Natural killer cell (primary cell): ENCODE results near the gene BAIAP2. TPM values are rescaled to one million over a fixed set of nuclear protein-coding genes. Genes with fewer than 3 reads are reported as not detected.

Source experiments
- ATAC-seq, 3 donors: fragments of 150-1000 bp in 2 of 3; fragments of 200-7000 bp in 1 of 3; cut with Tn5 transposase; 1 replicate in 1 of 3; 2 replicates in 2 of 3; pipeline ENCODE4 v1.10.0; 2021; ENCODE audit warnings: mild to moderate bottlenecking in 2 of 3, moderate library complexity in 2 of 3
- DNase-seq, 2 donors: peaks; one replicate each; pipeline versions ENCODE4 v3.0.0 to v3.0.0-alpha.2; 2013 to 2021; ENCODE audit warnings: mixed read lengths in 1 of 2
- H3K27ac ChIP-seq: one replicate; pipeline ENCODE4 v1.5.1; 2013; ENCODE audit warnings: mild to moderate bottlenecking, low read length
- H3K27me3 ChIP-seq: one replicate; pipeline ENCODE4 v1.6.1; 2013; ENCODE audit warnings: low read length; ENCODE audit not compliant: control insufficient read depth, insufficient read depth
- H3K36me3 ChIP-seq: one replicate; pipeline ENCODE4 v1.6.1; 2013; ENCODE audit warnings: low read length; ENCODE audit not compliant: control insufficient read depth, insufficient read depth
- H3K4me1 ChIP-seq: one replicate; pipeline ENCODE4 v1.6.1; 2013; ENCODE audit warnings: low read length; ENCODE audit not compliant: control insufficient read depth, insufficient read depth
- H3K4me3 ChIP-seq: one replicate; pipeline ENCODE4 v1.5.1; 2013; ENCODE audit warnings: low read length
- H3K9me3 ChIP-seq: one replicate; pipeline ENCODE4 v1.6.1; 2013; ENCODE audit warnings: low read length; ENCODE audit not compliant: control insufficient read depth, insufficient read depth
- H3K27ac Mint-ChIP-seq, 2 donors: one replicate each; pipeline ENCODE4 v1.8.0; 2022; ENCODE audit warnings: mild to moderate bottlenecking in 2 of 2, mixed read lengths in 2 of 2, moderate library complexity in 1 of 2
- H3K27me3 Mint-ChIP-seq, 2 donors: one replicate each; pipeline ENCODE4 v1.8.0; 2022; ENCODE audit warnings: low read depth in 2 of 2, mixed read lengths in 2 of 2
- H3K36me3 Mint-ChIP-seq: one replicate; pipeline ENCODE4 v1.8.0; 2022; ENCODE audit warnings: mixed read lengths
- H3K4me1 Mint-ChIP-seq, 2 donors: one replicate each; pipeline ENCODE4 v1.8.0; 2022; ENCODE audit warnings: mixed read lengths in 2 of 2
- H3K4me3 Mint-ChIP-seq: one replicate; pipeline ENCODE4 v1.8.0; 2022; ENCODE audit warnings: mild to moderate bottlenecking, moderate library complexity, mixed read lengths
- H3K9me3 Mint-ChIP-seq, 2 donors: one replicate each; pipeline ENCODE4 v1.8.0; 2022; ENCODE audit warnings: mixed read lengths in 2 of 2
- WGBS: methylation state at CpG from one replicate; pipeline ENCODE4 v1.1.7; 2013; ENCODE audit warnings: missing lambda C conversion rate; ENCODE audit not compliant: insufficient coverage; 5-methylcytosine and 5-hydroxymethylcytosine counted together
- intact Hi-C: fragments of 100-400 bp; cut with micrococcal nuclease; formaldehyde crosslinking; loops from one replicate; pipeline ENCODE4 v1.14.2; 2022
- total RNA-seq, 4 donors: library from RNA; stranded (reverse); fragments of 120-200 nt in 1 of 4; gene quantifications; one replicate each; pipeline versions ENCODE4 v1.2.3 to v1.2.4, GENCODE V29; 2013 to 2022
- TF ChIP-seq, protein P1 (sequence below): fragments of 200-600 bp; IDR thresholded peaks from one replicate; pipeline ENCODE4 v1.8.0; 2022; ENCODE audit warnings: antibody characterized with exemption

BAIAP2 gene
- total RNA-seq, 3 donors from 2014 or later (not counting 1 experiment from before 2014, with no cell fraction given): 6.7 to 12.3 (median 10.4) TPM

DNA sequence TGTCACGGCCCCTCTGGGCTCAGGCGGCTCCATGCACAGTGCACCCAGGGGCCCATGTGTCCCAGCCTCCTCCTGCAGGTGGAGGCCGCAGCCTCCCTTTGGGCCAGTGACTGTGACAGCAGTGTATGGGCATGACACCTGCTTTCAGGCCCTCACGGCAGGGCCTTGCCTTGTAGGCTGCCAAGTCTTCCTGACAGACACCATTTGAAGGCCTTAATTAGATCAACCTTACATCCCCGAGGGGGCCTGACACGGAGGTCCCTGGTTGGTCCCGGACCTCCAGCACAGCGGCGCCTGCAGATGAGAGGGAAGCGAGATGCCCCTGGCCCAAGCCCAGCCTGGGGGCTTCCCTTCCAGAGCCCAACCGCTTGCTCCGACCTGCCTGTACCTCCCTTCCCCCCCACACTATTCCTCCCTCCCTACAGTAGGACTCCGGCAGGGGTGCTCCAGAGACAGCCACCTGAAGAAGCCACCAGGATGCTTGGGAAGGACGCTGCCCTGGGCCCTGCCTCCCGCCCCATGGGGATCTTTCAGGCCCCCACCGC lies 31.9 kb downstream of the BAIAP2 start:
- WGBS: 87% methylated on average over 16 of the region's 16 CpGs
- ATAC-seq: no peak
- Mint-ChIP-seq H3K4me3 (no peak overlapping the region), H3K36me3 (no peaks in the 10 kb centered on the region), H3K4me1 (no peaks in the 10 kb centered on the region), H3K27me3 (no peaks in the 10 kb centered on the region), H3K9me3 (no peaks in the 10 kb centered on the region), H3K27ac (no peak overlapping the region)
- H3K9me3 ChIP-seq: no peaks in the 10 kb centered on the region
- H3K27me3 ChIP-seq: no peaks in the 10 kb centered on the region
- intact Hi-C loops: no loop called here
- H3K36me3 ChIP-seq: no peaks in the 10 kb centered on the region
- H3K4me1 ChIP-seq: no peaks in the 10 kb centered on the region
- H3K27ac ChIP-seq: no peak overlapping the region
- TF ChIP-seq, protein P1, sequence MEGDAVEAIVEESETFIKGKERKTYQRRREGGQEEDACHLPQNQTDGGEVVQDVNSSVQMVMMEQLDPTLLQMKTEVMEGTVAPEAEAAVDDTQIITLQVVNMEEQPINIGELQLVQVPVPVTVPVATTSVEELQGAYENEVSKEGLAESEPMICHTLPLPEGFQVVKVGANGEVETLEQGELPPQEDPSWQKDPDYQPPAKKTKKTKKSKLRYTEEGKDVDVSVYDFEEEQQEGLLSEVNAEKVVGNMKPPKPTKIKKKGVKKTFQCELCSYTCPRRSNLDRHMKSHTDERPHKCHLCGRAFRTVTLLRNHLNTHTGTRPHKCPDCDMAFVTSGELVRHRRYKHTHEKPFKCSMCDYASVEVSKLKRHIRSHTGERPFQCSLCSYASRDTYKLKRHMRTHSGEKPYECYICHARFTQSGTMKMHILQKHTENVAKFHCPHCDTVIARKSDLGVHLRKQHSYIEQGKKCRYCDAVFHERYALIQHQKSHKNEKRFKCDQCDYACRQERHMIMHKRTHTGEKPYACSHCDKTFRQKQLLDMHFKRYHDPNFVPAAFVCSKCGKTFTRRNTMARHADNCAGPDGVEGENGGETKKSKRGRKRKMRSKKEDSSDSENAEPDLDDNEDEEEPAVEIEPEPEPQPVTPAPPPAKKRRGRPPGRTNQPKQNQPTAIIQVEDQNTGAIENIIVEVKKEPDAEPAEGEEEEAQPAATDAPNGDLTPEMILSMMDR: no peak
- no peak for DNase-seq
- no peak overlapping the region for H3K4me3 ChIP-seq

- Mint-ChIP-seq H3K27ac (no peak overlapping the region), H3K4me3 (no peak overlapping the region), H3K27me3 (no peaks in the 10 kb centered on the region), H3K36me3 (no peaks in the 10 kb centered on the region), H3K4me1 (no peaks in the 10 kb centered on the region), H3K9me3 (no peaks in the 10 kb centered on the region)
- 86% methylated on average over 20 of the region's 20 CpGs for WGBS
- TF ChIP-seq, protein P1: no peak
- intact Hi-C loops: no loop called here
- no peak overlapping the region for H3K4me3 ChIP-seq
- DNase-seq (no peak), ATAC-seq (no peak)
- H3K36me3 ChIP-seq: no peaks in the 10 kb centered on the region
- no peaks in the 10 kb centered on the region for H3K4me1 ChIP-seq
- H3K27ac ChIP-seq: no peak overlapping the region
- no peaks in the 10 kb centered on the region for H3K27me3 ChIP-seq
- no peaks in the 10 kb centered on the region for H3K9me3 ChIP-seq
Measured at GRCh38 chr17:81067391-81067811, 32.5 kb downstream of the BAIAP2 start.

- WGBS: 91% methylated on average over 26 of the region's 26 CpGs
- Histone ChIP-seq H3K4me3 (no peak overlapping the region), H3K9me3 (no peaks in the 10 kb centered on the region), H3K27me3 (no peaks in the 10 kb centered on the region), H3K36me3 (no peaks in the 10 kb centered on the region), H3K4me1 (no peaks in the 10 kb centered on the region), H3K27ac (no peak overlapping the region)
- intact Hi-C loops: no loop called here
- Mint-ChIP-seq H3K27ac (no peak overlapping the region), H3K9me3 (no peaks in the 10 kb centered on the region), H3K36me3 (no peaks in the 10 kb centered on the region), H3K4me3 (no peak overlapping the region), H3K27me3 (no peaks in the 10 kb centered on the region), H3K4me1 (no peaks in the 10 kb centered on the region)
- TF ChIP-seq, protein P1: no peak
- no peak for ATAC-seq
- DNase-seq: no peak
Measured at GRCh38 chr17:81068411-81069134, 33.6 kb downstream of the BAIAP2 start.
